C4-2B (cell line): ENCODE data around the gene FAM13A.
A peak's percentile ranks its signal among the peaks of the same experiment; 100 is the strongest.

Experiments
- H3K27ac ChIP-seq: fragments of 450-650 bp; 2 replicates; pipeline ENCODE4 v1.5.1; 2017
- CTCF ChIP-seq: fragments of 450-650 bp; conservative IDR thresholded peaks from 2 replicates; pipeline ENCODE4 v1.5.1; 2017; ENCODE audit warnings: mild to moderate bottlenecking
- ZFX ChIP-seq: fragments of 450-650 bp; IDR thresholded peaks from 2 replicates; pipeline ENCODE4 v1.6.1; 2017

FAM13A gene

GRCh38 chr4:88826771-88827170 lies 230.2 kb downstream of the FAM13A start:
- no peak overlapping the region for H3K27ac ChIP-seq
- no peak for TF ChIP-seq ZFX
- TF ChIP-seq CTCF, result no peak

- no peak overlapping the region for H3K27ac ChIP-seq
- TF ChIP-seq ZFX (no peak), CTCF (no peak)
Observed at GRCh38 chr4:88825931-88826330, 231.1 kb downstream of the FAM13A start.

- peak overlapping the region; percentile 64 for H3K27ac ChIP-seq
- no peak for TF ChIP-seq ZFX
- no peak for TF ChIP-seq CTCF
Observed at GRCh38 chr4:88823058-88823919, 233.7 kb downstream of the FAM13A start.

GRCh38 chr4:88822034-88822789 lies 234.8 kb downstream of the FAM13A start:
- TF ChIP-seq ZFX (no peak), CTCF (no peak)
- no peak overlapping the region for H3K27ac ChIP-seq

- TF ChIP-seq ZFX, result no peak
- no peak for TF ChIP-seq CTCF
- no peak overlapping the region for H3K27ac ChIP-seq
Observed at GRCh38 chr4:88821522-88821921, 235.5 kb downstream of the FAM13A start.

- no peak overlapping the region for H3K27ac ChIP-seq
- TF ChIP-seq ZFX, result no peak
- no peak for TF ChIP-seq CTCF
Observed at GRCh38 chr4:88820698-88821415, 236.1 kb downstream of the FAM13A start.
